ENCODE measurements around the gene MYO7A.

GRCh38 chr11:77085652-77086051, 42.4 kb upstream of the MYO7A start:
- TF ChIP-seq GABPA (IDR thresholded peaks at IDR 0.05; ENCODE audit: borderline replicate concordance, insufficient read depth, low read length), result no peak
- TF ChIP-seq POLR2A (IDR thresholded peaks at IDR 0.05; ENCODE audit: control extremely low read depth in 1 of 2, low read depth in 2 of 2, low read length in 2 of 2), result no peak
- no peak for TF ChIP-seq SAP30 (IDR thresholded peaks at IDR 0.05; ENCODE audit: insufficient read depth, insufficient replicate concordance, low read length)
- TF ChIP-seq CTCF (IDR thresholded peaks at IDR 0.05; ENCODE audit: control extremely low read depth in 1 of 3, insufficient read depth in 1 of 3, low read depth in 1 of 3, low read length in 3 of 3), result no peak
- TF ChIP-seq BRCA1 (IDR thresholded peaks at IDR 0.05; ENCODE audit: low read depth, low read length), result no peak
